Measurements from ENCODE around the gene BLOC1S4.

DNA sequence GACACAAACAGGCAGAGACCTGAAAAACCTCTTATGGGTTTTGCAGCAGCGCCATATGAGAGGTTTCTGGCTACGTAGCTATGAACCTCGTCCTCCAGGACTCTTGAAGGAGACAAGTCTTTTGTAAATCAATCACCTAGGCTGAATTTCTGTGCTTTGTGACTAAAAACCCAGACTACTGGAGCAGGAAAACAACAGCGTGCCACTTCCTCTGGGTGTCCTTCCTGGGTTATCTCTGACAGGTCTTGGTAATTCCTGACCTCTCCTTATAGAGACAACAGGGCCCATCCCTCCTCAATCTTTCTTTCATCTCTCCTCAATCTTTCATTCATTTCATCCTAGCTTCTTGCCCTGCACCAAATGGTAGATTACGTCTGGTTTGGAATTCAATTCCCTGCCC is 16.6 kb upstream of the BLOC1S4 start:
- TF ChIP-seq, protein P1, sequence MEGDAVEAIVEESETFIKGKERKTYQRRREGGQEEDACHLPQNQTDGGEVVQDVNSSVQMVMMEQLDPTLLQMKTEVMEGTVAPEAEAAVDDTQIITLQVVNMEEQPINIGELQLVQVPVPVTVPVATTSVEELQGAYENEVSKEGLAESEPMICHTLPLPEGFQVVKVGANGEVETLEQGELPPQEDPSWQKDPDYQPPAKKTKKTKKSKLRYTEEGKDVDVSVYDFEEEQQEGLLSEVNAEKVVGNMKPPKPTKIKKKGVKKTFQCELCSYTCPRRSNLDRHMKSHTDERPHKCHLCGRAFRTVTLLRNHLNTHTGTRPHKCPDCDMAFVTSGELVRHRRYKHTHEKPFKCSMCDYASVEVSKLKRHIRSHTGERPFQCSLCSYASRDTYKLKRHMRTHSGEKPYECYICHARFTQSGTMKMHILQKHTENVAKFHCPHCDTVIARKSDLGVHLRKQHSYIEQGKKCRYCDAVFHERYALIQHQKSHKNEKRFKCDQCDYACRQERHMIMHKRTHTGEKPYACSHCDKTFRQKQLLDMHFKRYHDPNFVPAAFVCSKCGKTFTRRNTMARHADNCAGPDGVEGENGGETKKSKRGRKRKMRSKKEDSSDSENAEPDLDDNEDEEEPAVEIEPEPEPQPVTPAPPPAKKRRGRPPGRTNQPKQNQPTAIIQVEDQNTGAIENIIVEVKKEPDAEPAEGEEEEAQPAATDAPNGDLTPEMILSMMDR (IDR thresholded peaks at IDR 0.05): no peak
- TF ChIP-seq POLR2A (IDR thresholded peaks at IDR 0.05): no peak
